Measurements from ENCODE around the gene DPYSL3. TPM values are rescaled to one million over a fixed set of nuclear protein-coding genes. Genes with fewer than 3 reads are reported as not detected.

The DPYSL3 gene
- total and polyA plus RNA-seq, 12 donors, result 3.5 to 49.7 (median 13.1) TPM

GRCh38 chr5:147434049-147434448 is 75.8 kb downstream of the DPYSL3 start:
- H3K4me1 ChIP-seq (replicated peaks in 1 of 2), result no peaks in the 10 kb centered on the region
- intact Hi-C loops (cut with DNase I), result no loop called here
- no peaks in the 10 kb centered on the region for H3K9me3 ChIP-seq (replicated peaks in 1 of 3)
- no peak for TF ChIP-seq POLR2A (IDR thresholded peaks at IDR 0.05)
- no peak for TF ChIP-seq CTCF (IDR thresholded peaks at IDR 0.05)
- no peak overlapping the region for H3K27ac ChIP-seq
- no peak overlapping the region for H3K4me3 ChIP-seq
- H3K36me3 ChIP-seq (replicated peaks in 1 of 2), result no peaks in the 10 kb centered on the region
- no peaks in the 10 kb centered on the region for H3K27me3 ChIP-seq
- no peak for DNase-seq
- 87 to 94% (median 89%) methylated on average over 3 of the region's 3 CpGs for WGBS, 4 donors

- Histone ChIP-seq H3K4me1 (replicated peaks in 1 of 2) (peaks cover 0 to 11% of the 10 kb centered on the region in 2 donors), H3K9me3 (replicated peaks in 1 of 3) (no peaks in the 10 kb centered on the region), H3K4me3 (no peak overlapping the region), H3K36me3 (replicated peaks in 1 of 2) (no peaks in the 10 kb centered on the region), H3K27ac (no peak overlapping the region), H3K27me3 (no peaks in the 10 kb centered on the region)
- WGBS, 4 donors, result 68 to 73% (median 70%) methylated on average over 4 of the region's 4 CpGs
- no peak for DNase-seq
- no peak for TF ChIP-seq POLR2A (IDR thresholded peaks at IDR 0.05)
- intact Hi-C loops (cut with DNase I), result no loop called here
These were observed 77.5 kb downstream of the DPYSL3 start for GRCh38 chr5:147432323-147432722.

- TF ChIP-seq CTCF (IDR thresholded peaks at IDR 0.05), result no peak
- H3K4me1 ChIP-seq (replicated peaks in 1 of 2), result peaks cover 0 to 18% of the 10 kb centered on the region in 2 donors
- DNase-seq, result no peak
- H3K27ac ChIP-seq, result no peak overlapping the region
- no peaks in the 10 kb centered on the region for H3K36me3 ChIP-seq (replicated peaks in 1 of 2)
- WGBS, 4 donors, result 52 to 80% (median 69%) methylated on average over 3 of the region's 3 CpGs
- H3K9me3 ChIP-seq (replicated peaks in 1 of 3), result no peaks in the 10 kb centered on the region
- no peaks in the 10 kb centered on the region for H3K27me3 ChIP-seq
- intact Hi-C loops (cut with DNase I), result no loop called here
- H3K4me3 ChIP-seq, result no peak overlapping the region
These were observed 78.3 kb downstream of the DPYSL3 start for GRCh38 chr5:147431586-147431985.

GRCh38 chr5:147430628-147431027 is 79.2 kb downstream of the DPYSL3 start:
- no peaks in the 10 kb centered on the region for H3K9me3 ChIP-seq (replicated peaks in 1 of 3)
- no peak overlapping the region for H3K27ac ChIP-seq
- 70 to 100% (median 96%) methylated on average over 2 of the region's 2 CpGs for WGBS, 4 donors
- no peak overlapping the region for H3K4me3 ChIP-seq
- no peak for TF ChIP-seq POLR2A (IDR thresholded peaks at IDR 0.05)
- no peak for TF ChIP-seq CTCF (IDR thresholded peaks at IDR 0.05)
- no peaks in the 10 kb centered on the region for H3K36me3 ChIP-seq (replicated peaks in 1 of 2)
- H3K27me3 ChIP-seq, result no peaks in the 10 kb centered on the region
- H3K4me1 ChIP-seq (replicated peaks in 1 of 2), result peaks cover 0 to 18% of the 10 kb centered on the region in 2 donors
- intact Hi-C loops (cut with DNase I), result no loop called here
- no peak for DNase-seq
